Measurements from ENCODE around the gene CEACAM3.
A peak's percentile ranks its signal among the peaks of the same experiment; 100 is the strongest.

Gene CEACAM3

GRCh38 chr19:41799444-41800000, 3.1 kb downstream of the CEACAM3 start:
- Histone ChIP-seq H3K27me3 (ENCODE audit: insufficient read depth, low read depth, severe bottlenecking) (no peaks in the 10 kb centered on the region), H3K4me3 (ENCODE audit: low read depth, low read length) (no peak overlapping the region), H3K36me3 (no peaks in the 10 kb centered on the region), H3K27ac (no peak overlapping the region), H3K9me3 (ENCODE audit: severe bottlenecking) (peaks cover 3% of the 10 kb centered on the region)
- no peak for TF ChIP-seq CTCF (IDR thresholded peaks at IDR 0.05; ENCODE audit: low read depth, low read length)
- DNase-seq, result peak; percentile 33

GRCh38 chr19:41801031-41801430, 4.6 kb downstream of the CEACAM3 start:
- H3K36me3 ChIP-seq, result no peaks in the 10 kb centered on the region
- H3K9me3 ChIP-seq (ENCODE audit: severe bottlenecking), result peaks cover 3% of the 10 kb centered on the region
- H3K27me3 ChIP-seq (ENCODE audit: insufficient read depth, low read depth, severe bottlenecking), result no peaks in the 10 kb centered on the region
- H3K4me3 ChIP-seq (ENCODE audit: low read depth, low read length), result no peak overlapping the region
- no peak overlapping the region for H3K27ac ChIP-seq
- no peak for DNase-seq
- TF ChIP-seq CTCF (IDR thresholded peaks at IDR 0.05; ENCODE audit: low read depth, low read length), result no peak

GRCh38 chr19:41801792-41802211, 5.4 kb downstream of the CEACAM3 start:
- no peak for DNase-seq
- Histone ChIP-seq H3K27me3 (ENCODE audit: insufficient read depth, low read depth, severe bottlenecking) (no peaks in the 10 kb centered on the region), H3K36me3 (no peaks in the 10 kb centered on the region), H3K4me3 (ENCODE audit: low read depth, low read length) (no peak overlapping the region), H3K9me3 (ENCODE audit: severe bottlenecking) (peaks cover 3% of the 10 kb centered on the region), H3K27ac (no peak overlapping the region)
- TF ChIP-seq CTCF (IDR thresholded peaks at IDR 0.05; ENCODE audit: low read depth, low read length), result no peak

GRCh38 chr19:41802770-41803169, 6.4 kb downstream of the CEACAM3 start:
- Histone ChIP-seq H3K27ac (no peak overlapping the region), H3K4me3 (ENCODE audit: low read depth, low read length) (no peak overlapping the region), H3K27me3 (ENCODE audit: insufficient read depth, low read depth, severe bottlenecking) (no peaks in the 10 kb centered on the region), H3K9me3 (ENCODE audit: severe bottlenecking) (peaks cover 3% of the 10 kb centered on the region), H3K36me3 (no peaks in the 10 kb centered on the region)
- DNase-seq, result no peak
- TF ChIP-seq CTCF (IDR thresholded peaks at IDR 0.05; ENCODE audit: low read depth, low read length), result no peak

- H3K36me3 ChIP-seq, result no peaks in the 10 kb centered on the region
- no peak overlapping the region for H3K27ac ChIP-seq
- TF ChIP-seq CTCF (IDR thresholded peaks at IDR 0.05; ENCODE audit: low read depth, low read length), result no peak
- no peak for DNase-seq
- H3K4me3 ChIP-seq (ENCODE audit: low read depth, low read length), result no peak overlapping the region
- H3K27me3 ChIP-seq (ENCODE audit: insufficient read depth, low read depth, severe bottlenecking), result no peaks in the 10 kb centered on the region
- peaks cover 3% of the 10 kb centered on the region for H3K9me3 ChIP-seq (ENCODE audit: severe bottlenecking)
These were observed 7.9 kb downstream of the CEACAM3 start for GRCh38 chr19:41804336-41804735.

GRCh38 chr19:41807176-41807575, 10.8 kb downstream of the CEACAM3 start:
- TF ChIP-seq CTCF (IDR thresholded peaks at IDR 0.05; ENCODE audit: low read depth, low read length), result no peak
- H3K4me3 ChIP-seq (ENCODE audit: low read depth, low read length), result no peak overlapping the region
- H3K27ac ChIP-seq, result no peak overlapping the region
- H3K9me3 ChIP-seq (ENCODE audit: severe bottlenecking), result no peaks in the 10 kb centered on the region
- H3K36me3 ChIP-seq, result no peaks in the 10 kb centered on the region
- no peaks in the 10 kb centered on the region for H3K27me3 ChIP-seq (ENCODE audit: insufficient read depth, low read depth, severe bottlenecking)
- DNase-seq, result no peak
